IMR-90 (cell line): Measurements from ENCODE around the gene FAM32A. TPM values are rescaled to one million over a fixed set of nuclear protein-coding genes. Genes with fewer than 3 reads are reported as not detected.
A peak's percentile ranks its signal among the peaks of the same experiment; 100 is the strongest.

Source experiments
- ATAC-seq: fragments of 200-7000 bp; cut with Tn5 transposase; 2 replicates; pipeline ENCODE4 v1.9.1; 2020; ENCODE audit warnings: low read depth, mild to moderate bottlenecking, moderate library complexity
- BruUV-seq: library from RNA; stranded (reverse); fragments of 400-500 nt; replicated peaks from 2 replicates; lab custom pipeline; 2021; lab: Mats Ljungman, UMichigan
- CTCF ChIA-PET: fragments of 300-600 bp; formaldehyde crosslinking; extraction: SDS; loops from one replicate; lab custom pipeline; 2021; ENCODE audit warnings: antibody characterized with exemption; lab: Yijun Ruan, JAX
- POLR2A ChIA-PET: fragments of 300-600 bp; sonication (Branson Sonifier 250); formaldehyde crosslinking; loops from one replicate; lab custom pipeline; 2022; ENCODE audit warnings: antibody characterized with exemption; ENCODE audit not compliant: unreplicated experiment; lab: Charles Lee
- DNase-seq: peaks from one replicate; pipeline ENCODE4 v3.0.0; 2013
- H2AFZ ChIP-seq: replicated peaks from 2 replicates; pipeline ENCODE3; 2013; ENCODE audit warnings: low read length, mild to moderate bottlenecking; ENCODE audit not compliant: poor library complexity
- H2AK5ac ChIP-seq: 2 replicates; pipeline ENCODE4 v1.6.1; 2013; ENCODE audit warnings: low read depth, low read length, inconsistent platforms
- H2AK9ac ChIP-seq: replicated peaks from 2 replicates; pipeline ENCODE3; 2013; ENCODE audit warnings: mild to moderate bottlenecking, low read depth, low read length, moderate library complexity; ENCODE audit not compliant: poor library complexity
- H2BK120ac ChIP-seq: 2 replicates; pipeline ENCODE4 v1.6.1; 2013; ENCODE audit warnings: low read depth, low read length, inconsistent platforms
- H2BK15ac ChIP-seq: 3 replicates; pipeline ENCODE4 v1.6.1; 2013; ENCODE audit warnings: low read depth, low read length, inconsistent platforms
- H2BK20ac ChIP-seq: 2 replicates; pipeline ENCODE4 v1.6.1; 2013; ENCODE audit warnings: low read depth, mild to moderate bottlenecking, inconsistent platforms, low read length, moderate library complexity
- H2BK5ac ChIP-seq: 2 replicates; pipeline ENCODE4 v1.6.1; 2013; ENCODE audit warnings: mild to moderate bottlenecking, low read depth, low read length, inconsistent platforms; ENCODE audit not compliant: poor library complexity, severe bottlenecking
- H3K14ac ChIP-seq: replicated peaks from 2 replicates; pipeline ENCODE4 v1.6.1; 2013; ENCODE audit warnings: low read depth, low read length, inconsistent platforms
- H3K18ac ChIP-seq: 2 replicates; pipeline ENCODE4 v1.6.1; 2013; ENCODE audit warnings: low read depth, low read length, control low read depth
- H3K23ac ChIP-seq: 2 replicates; pipeline ENCODE4 v1.6.1; 2013; ENCODE audit warnings: low read depth, low read length, inconsistent platforms
- H3K27ac ChIP-seq: 2 replicates; pipeline ENCODE4 v1.5.1; 2013; ENCODE audit warnings: mild to moderate bottlenecking, control low read depth, low read length; ENCODE audit not compliant: insufficient read depth
- H3K27me3 ChIP-seq: 2 replicates; pipeline ENCODE4 v1.6.1; 2013; ENCODE audit warnings: low read length; ENCODE audit not compliant: control insufficient read depth, insufficient read depth
- H3K36me3 ChIP-seq: 2 replicates; pipeline ENCODE4 v1.6.1; 2013; ENCODE audit warnings: low read length, mixed read lengths; ENCODE audit not compliant: control insufficient read depth, insufficient read depth
- H3K4ac ChIP-seq: 2 replicates; pipeline ENCODE4 v1.6.1; 2013; ENCODE audit warnings: low read depth, low read length, inconsistent platforms
- H3K4me1 ChIP-seq: 2 replicates; pipeline ENCODE4 v1.6.1; 2013; ENCODE audit warnings: low read length, mixed read lengths; ENCODE audit not compliant: control insufficient read depth, insufficient read depth
- H3K4me2 ChIP-seq: 2 replicates; pipeline ENCODE4 v1.6.1; 2013; ENCODE audit warnings: low read depth, mild to moderate bottlenecking, control low read depth, low read length, moderate library complexity
- H3K4me3 ChIP-seq: 2 replicates; pipeline ENCODE4 v1.5.1; 2013; ENCODE audit warnings: low read depth, mild to moderate bottlenecking, control low read depth, low read length, moderate library complexity; ENCODE audit not compliant: insufficient read depth
- H3K56ac ChIP-seq: 2 replicates; pipeline ENCODE4 v1.6.1; 2013; ENCODE audit warnings: low read length, inconsistent platforms; ENCODE audit not compliant: insufficient read depth; ENCODE audit errors: extremely low read depth
- H3K79me1 ChIP-seq, 2 experiments: 2 replicates each; pipeline ENCODE4 v1.6.1; 2013; ENCODE audit warnings: low read length in 2 of 2, inconsistent platforms in 1 of 2, low read depth in 1 of 2
- H3K9ac ChIP-seq: 2 replicates; pipeline ENCODE4 v1.6.1; 2013; ENCODE audit warnings: low read depth, low read length, control low read depth
- H3K9me1 ChIP-seq: 2 replicates; pipeline ENCODE4 v1.6.1; 2013; ENCODE audit warnings: low read length, inconsistent platforms; ENCODE audit not compliant: insufficient read depth
- H3K9me3 ChIP-seq: 2 replicates; pipeline ENCODE4 v1.6.1; 2013; ENCODE audit warnings: low read length; ENCODE audit not compliant: control insufficient read depth, insufficient read depth
- H4K20me1 ChIP-seq: 2 replicates; pipeline ENCODE4 v1.6.1; 2013; ENCODE audit warnings: low read length, inconsistent platforms; ENCODE audit not compliant: insufficient read depth
- H4K5ac ChIP-seq: 2 replicates; pipeline ENCODE4 v1.6.1; 2013; ENCODE audit warnings: mild to moderate bottlenecking, low read depth, low read length, control low read depth
- H4K8ac ChIP-seq, 2 experiments: 2 replicates each; pipeline ENCODE4 v1.6.1; 2013; ENCODE audit warnings: low read depth in 2 of 2, low read length in 2 of 2, control low read depth in 1 of 2, inconsistent platforms in 1 of 2
- H4K91ac ChIP-seq: 2 replicates; pipeline ENCODE4 v1.6.1; 2013; ENCODE audit warnings: low read depth, low read length, inconsistent platforms; ENCODE audit not compliant: insufficient read depth
- BHLHE40 ChIP-seq: fragments of 150-350 bp; IDR thresholded peaks from 2 replicates; pipeline ENCODE4 v1.6.1; 2016; ENCODE audit warnings: mild to moderate bottlenecking, low read depth, low read length
- CEBPB ChIP-seq: IDR thresholded peaks from 2 replicates; pipeline ENCODE4 v1.6.1; 2012; ENCODE audit warnings: low read depth, low read length, improper control_type of control experiment
- CHD1 ChIP-seq: IDR thresholded peaks from 2 replicates; pipeline ENCODE4 v1.6.1; 2012; ENCODE audit warnings: low read depth, low read length, improper control_type of control experiment
- FOS ChIP-seq: fragments of 150-350 bp; IDR thresholded peaks from 2 replicates; pipeline ENCODE4 v1.6.1; 2016; ENCODE audit warnings: low read depth, low read length
- MAFK ChIP-seq: IDR thresholded peaks from 2 replicates; pipeline ENCODE4 v1.6.1; 2012; ENCODE audit warnings: low read depth, low read length, improper control_type of control experiment
- MAZ ChIP-seq: IDR thresholded peaks from 2 replicates; pipeline ENCODE4 v1.6.1; 2012; ENCODE audit warnings: low read depth, mild to moderate bottlenecking, low read length, improper control_type of control experiment, moderate library complexity, borderline replicate concordance
- MXI1 ChIP-seq: IDR thresholded peaks from 2 replicates; pipeline ENCODE4 v1.6.1; 2012; ENCODE audit warnings: low read depth, mild to moderate bottlenecking, low read length, moderate library complexity, borderline replicate concordance
- NFE2L2 ChIP-seq: fragments of 150-350 bp; IDR thresholded peaks from 2 replicates; pipeline ENCODE4 v1.6.1; 2016; ENCODE audit warnings: low read depth, mild to moderate bottlenecking, low read length
- POLR2A ChIP-seq: IDR thresholded peaks from 2 replicates; pipeline ENCODE4 v1.6.1; 2012; ENCODE audit warnings: mild to moderate bottlenecking, low read depth, low read length
- RAD21 ChIP-seq: IDR thresholded peaks from 2 replicates; pipeline ENCODE4 v1.6.1; 2012; ENCODE audit warnings: low read length, improper control_type of control experiment
- RCOR1 ChIP-seq: IDR thresholded peaks from 2 replicates; pipeline ENCODE4 v1.6.1; 2012; ENCODE audit warnings: mild to moderate bottlenecking, low read length, improper control_type of control experiment; ENCODE audit not compliant: insufficient replicate concordance
- RFX5 ChIP-seq: IDR thresholded peaks from 2 replicates; pipeline ENCODE4 v1.8.0; 2012; ENCODE audit warnings: low read depth, mild to moderate bottlenecking, low read length, moderate library complexity
- SMC3 ChIP-seq: fragments of 150-350 bp; IDR thresholded peaks from 2 replicates; pipeline ENCODE4 v1.6.1; 2016; ENCODE audit warnings: low read depth, mild to moderate bottlenecking, antibody characterized with exemption, low read length, moderate library complexity
- dilution Hi-C: fragments of 300-500 bp; cut with HindIII; formaldehyde crosslinking; loops from one replicate; pipeline ENCODE4 v1.14.3; 2018; ENCODE audit warnings: low sequenced_read_pairs; ENCODE audit not compliant: unreplicated experiment
- in situ Hi-C: fragments of 300-500 bp; cut with MboI; formaldehyde crosslinking; loops from 3 replicates; pipeline ENCODE4 v1.14.3; 2019; ENCODE audit warnings: low sequenced_read_pairs, inconsistent platforms, mixed read lengths
- intact Hi-C: fragments of 100-400 bp; cut with micrococcal nuclease; formaldehyde crosslinking; loops from 2 replicates; pipeline ENCODE4 v1.10.0; 2022
- polyA plus RNA-seq, 3 experiments: library from polyadenylated mRNA; depleted of rRNA; stranded (reverse); fragments of >200 nt; gene quantifications; 2 replicates each; pipeline ENCODE4 v1.2.3, GENCODE V29; 2012; ENCODE audit warnings: low replicate concordance in 1 of 3
- total RNA-seq: library from RNA; depleted of rRNA; stranded (reverse); fragments of >200 nt; gene quantifications from 2 replicates; pipeline ENCODE4 v1.2.3, GENCODE V29; 2012
- TF ChIP-seq, protein P1 (sequence below): fragments of 150-350 bp; IDR thresholded peaks from 2 replicates; pipeline ENCODE4 v1.6.1; 2017; ENCODE audit warnings: mild to moderate bottlenecking, antibody characterized with exemption, low read length, low read depth
- TF ChIP-seq, protein P2 (sequence below): fragments of 150-350 bp; IDR thresholded peaks from 2 replicates; pipeline ENCODE4 v1.6.1; 2016; ENCODE audit warnings: low read depth, mild to moderate bottlenecking, low read length, moderate library complexity, borderline replicate concordance
- TF ChIP-seq, protein P3 (sequence below): conservative IDR thresholded peaks from 2 replicates; pipeline ENCODE4 v1.5.1; 2012; ENCODE audit warnings: mild to moderate bottlenecking, low read depth, low read length, improper control_type of control experiment

Gene FAM32A
- total and polyA plus RNA-seq, 2 of the 4 experiments (the other 2 are of a cell fraction), result 99.5 to 130 TPM

DNA sequence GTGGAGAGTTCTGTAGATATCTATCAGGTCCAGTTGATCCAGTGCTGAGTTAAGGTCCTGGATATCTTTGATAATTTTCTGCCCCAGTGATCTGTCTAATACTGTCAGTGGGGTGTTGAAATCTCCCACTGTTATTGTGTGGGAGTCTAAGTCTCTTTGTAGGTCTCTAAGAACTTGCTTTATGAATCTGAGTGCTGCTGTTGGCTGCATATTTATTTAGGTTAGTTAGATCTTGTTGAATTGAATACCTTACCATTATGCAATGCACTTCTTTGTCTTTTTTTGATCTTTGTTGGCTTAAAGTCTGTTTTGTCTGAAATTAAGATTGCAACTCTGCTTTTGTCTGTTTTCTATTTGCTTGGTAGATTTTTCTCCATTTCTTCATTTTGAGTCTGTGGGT is 27.9 kb downstream of the FAM32A start:
- dilution Hi-C loops, result no loop called here
- Histone ChIP-seq H3K4ac (no peak overlapping the region), H3K9me3 (no peaks in the 10 kb centered on the region), H2AK5ac (no peak overlapping the region), H2AFZ (no peak overlapping the region), H3K18ac (no peak overlapping the region), H3K79me1 (peaks cover 36 to 47% of the 10 kb centered on the region in 2 experiments), H3K36me3 (peaks cover 42% of the 10 kb centered on the region), H3K4me2 (no peak overlapping the region), H3K27me3 (no peaks in the 10 kb centered on the region), H2AK9ac (no peak overlapping the region), H3K9me1 (no peaks in the 10 kb centered on the region; the same call in 1 of the 2 replicates), H2BK5ac (no peak overlapping the region), H2BK15ac (no peak overlapping the region), H4K91ac (no peak overlapping the region), H3K4me1 (no peaks in the 10 kb centered on the region), H2BK20ac (no peak overlapping the region), H3K56ac (no peak overlapping the region), H4K8ac (no peak overlapping the region), H3K9ac (no peak overlapping the region), H3K27ac (no peak overlapping the region), H3K23ac (no peak overlapping the region), H3K4me3 (no peak overlapping the region), H3K14ac (no peak overlapping the region), H2BK120ac (no peak overlapping the region), H4K5ac (no peak overlapping the region), H4K20me1 (peaks cover 24% of the 10 kb centered on the region)
- ChIA-PET POLR2A (no interaction called here), CTCF (interaction anchor here (1.4 kb wide), 1 partner anchor 170 kb away, joined by 3 read pairs; no protein-coding TSS in a partner anchor)
- in situ Hi-C loops, result no loop called here
- intact Hi-C loops, result no loop called here
- no TSS peak for BruUV-seq
- DNase-seq, result peak; percentile 17
- TF ChIP-seq RFX5 (no peak), FOS (no peak), SMC3 (no peak), NFE2L2 (no peak), MXI1 (no peak), MAZ (no peak), RAD21 (no peak), CEBPB (no peak), CHD1 (no peak), MAFK (no peak), RCOR1 (no peak), BHLHE40 (no peak), POLR2A (no peak)
- TF ChIP-seq, protein P1, sequence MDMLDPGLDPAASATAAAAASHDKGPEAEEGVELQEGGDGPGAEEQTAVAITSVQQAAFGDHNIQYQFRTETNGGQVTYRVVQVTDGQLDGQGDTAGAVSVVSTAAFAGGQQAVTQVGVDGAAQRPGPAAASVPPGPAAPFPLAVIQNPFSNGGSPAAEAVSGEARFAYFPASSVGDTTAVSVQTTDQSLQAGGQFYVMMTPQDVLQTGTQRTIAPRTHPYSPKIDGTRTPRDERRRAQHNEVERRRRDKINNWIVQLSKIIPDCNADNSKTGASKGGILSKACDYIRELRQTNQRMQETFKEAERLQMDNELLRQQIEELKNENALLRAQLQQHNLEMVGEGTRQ, result no peak
- TF ChIP-seq, protein P2, sequence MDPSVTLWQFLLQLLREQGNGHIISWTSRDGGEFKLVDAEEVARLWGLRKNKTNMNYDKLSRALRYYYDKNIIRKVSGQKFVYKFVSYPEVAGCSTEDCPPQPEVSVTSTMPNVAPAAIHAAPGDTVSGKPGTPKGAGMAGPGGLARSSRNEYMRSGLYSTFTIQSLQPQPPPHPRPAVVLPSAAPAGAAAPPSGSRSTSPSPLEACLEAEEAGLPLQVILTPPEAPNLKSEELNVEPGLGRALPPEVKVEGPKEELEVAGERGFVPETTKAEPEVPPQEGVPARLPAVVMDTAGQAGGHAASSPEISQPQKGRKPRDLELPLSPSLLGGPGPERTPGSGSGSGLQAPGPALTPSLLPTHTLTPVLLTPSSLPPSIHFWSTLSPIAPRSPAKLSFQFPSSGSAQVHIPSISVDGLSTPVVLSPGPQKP, result no peak
- TF ChIP-seq, protein P3, sequence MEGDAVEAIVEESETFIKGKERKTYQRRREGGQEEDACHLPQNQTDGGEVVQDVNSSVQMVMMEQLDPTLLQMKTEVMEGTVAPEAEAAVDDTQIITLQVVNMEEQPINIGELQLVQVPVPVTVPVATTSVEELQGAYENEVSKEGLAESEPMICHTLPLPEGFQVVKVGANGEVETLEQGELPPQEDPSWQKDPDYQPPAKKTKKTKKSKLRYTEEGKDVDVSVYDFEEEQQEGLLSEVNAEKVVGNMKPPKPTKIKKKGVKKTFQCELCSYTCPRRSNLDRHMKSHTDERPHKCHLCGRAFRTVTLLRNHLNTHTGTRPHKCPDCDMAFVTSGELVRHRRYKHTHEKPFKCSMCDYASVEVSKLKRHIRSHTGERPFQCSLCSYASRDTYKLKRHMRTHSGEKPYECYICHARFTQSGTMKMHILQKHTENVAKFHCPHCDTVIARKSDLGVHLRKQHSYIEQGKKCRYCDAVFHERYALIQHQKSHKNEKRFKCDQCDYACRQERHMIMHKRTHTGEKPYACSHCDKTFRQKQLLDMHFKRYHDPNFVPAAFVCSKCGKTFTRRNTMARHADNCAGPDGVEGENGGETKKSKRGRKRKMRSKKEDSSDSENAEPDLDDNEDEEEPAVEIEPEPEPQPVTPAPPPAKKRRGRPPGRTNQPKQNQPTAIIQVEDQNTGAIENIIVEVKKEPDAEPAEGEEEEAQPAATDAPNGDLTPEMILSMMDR, result no peak
- peak; percentile 27 for ATAC-seq
